ENCODE results near the gene POLE. TPM values are rescaled to one million over a fixed set of nuclear protein-coding genes. Genes with fewer than 3 reads are reported as not detected.
A peak's percentile ranks its signal among the peaks of the same experiment; 100 is the strongest.

Gene POLE
- 100 to 1,000 TPM; 112 to 114 TPM for total RNA-seq

- intact Hi-C loops (cut with micrococcal nuclease): loop anchor here (1.0 kb wide), 3 partner anchors 23 to 221 kb away; partner anchors contain the start of gene PGAM5
- peak; percentile 96 for DNase-seq
- Mint-ChIP-seq H3K4me1 (ENCODE audit: low read depth) (peaks cover 18% of the 10 kb centered on the region), H3K27ac (peak within 1 kb of the TSS; percentile 38), H3K9me3 (no peaks in the 10 kb centered on the region), H3K27me3 (no peaks in the 10 kb centered on the region), H3K36me3 (peaks cover 8% of the 10 kb centered on the region), H3K4me3 (peak within 1 kb of the TSS; percentile 77)
- CTCF ChIA-PET: no interaction called here
- POLR2A ChIA-PET: interaction anchor here (1.0 kb wide), 1 partner anchor 22 kb away, joined by 3 read pairs; no protein-coding TSS in a partner anchor
These were observed at the start of gene POLE, which contains the start of gene PXMP2 for GRCh38 chr12:132687211-132688164. Gene POLE, minus strand, starts transcription at chr12:132687342. Its CDS starts 27 bp downstream, at chr12:132687315. Gene PXMP2, plus strand, starts transcription at chr12:132687587. Its CDS starts 84 bp downstream, at chr12:132687671.

GRCh38 chr12:132736913-132737312, 49.8 kb upstream of the POLE start:
- Mint-ChIP-seq H3K4me3 (no peak overlapping the region), H3K36me3 (peaks cover 76% of the 10 kb centered on the region), H3K4me1 (ENCODE audit: low read depth) (no peaks in the 10 kb centered on the region), H3K27ac (no peak overlapping the region), H3K27me3 (no peaks in the 10 kb centered on the region), H3K9me3 (no peaks in the 10 kb centered on the region)
- ChIA-PET CTCF (no interaction called here), POLR2A (no interaction called here)
- DNase-seq: no peak
- intact Hi-C loops (cut with micrococcal nuclease): no loop called here

- Mint-ChIP-seq H3K27ac (no peak overlapping the region), H3K9me3 (no peaks in the 10 kb centered on the region), H3K36me3 (peaks cover 77% of the 10 kb centered on the region), H3K27me3 (no peaks in the 10 kb centered on the region), H3K4me3 (no peak overlapping the region), H3K4me1 (ENCODE audit: low read depth) (no peaks in the 10 kb centered on the region)
- intact Hi-C loops (cut with micrococcal nuclease): no loop called here
- CTCF ChIA-PET: no interaction called here
- no peak for DNase-seq
- POLR2A ChIA-PET: no interaction called here
These were observed 49.2 kb upstream of the POLE start for GRCh38 chr12:132736378-132736777.

- Mint-ChIP-seq H3K4me1 (ENCODE audit: low read depth) (no peaks in the 10 kb centered on the region), H3K27ac (no peak overlapping the region), H3K4me3 (no peak overlapping the region), H3K36me3 (peaks cover 75% of the 10 kb centered on the region), H3K9me3 (no peaks in the 10 kb centered on the region), H3K27me3 (no peaks in the 10 kb centered on the region)
- intact Hi-C loops (cut with micrococcal nuclease): no loop called here
- DNase-seq: no peak
- POLR2A ChIA-PET: interaction anchor here (1.1 kb wide), 1 partner anchor 24 kb away, joined by 3 read pairs; the partner anchor contains the start of gene PGAM5
- CTCF ChIA-PET: no interaction called here
These were observed 48.4 kb upstream of the POLE start for GRCh38 chr12:132735496-132735895.

- Mint-ChIP-seq H3K4me1 (ENCODE audit: low read depth) (no peaks in the 10 kb centered on the region), H3K36me3 (peaks cover 76% of the 10 kb centered on the region), H3K27me3 (no peaks in the 10 kb centered on the region), H3K27ac (no peak overlapping the region), H3K4me3 (no peak overlapping the region), H3K9me3 (no peaks in the 10 kb centered on the region)
- ChIA-PET CTCF (no interaction called here), POLR2A (interaction anchor here (1.1 to 1.3 kb wide), 2 partner anchors 10 to 23 kb away, joined by 3 read pairs; partner anchors contain the start of gene PGAM5)
- intact Hi-C loops (cut with micrococcal nuclease): no loop called here
- no peak for DNase-seq
These were observed 47.1 kb upstream of the POLE start for GRCh38 chr12:132734206-132734605.

GRCh38 chr12:132731574-132731973, 44.4 kb upstream of the POLE start:
- intact Hi-C loops (cut with micrococcal nuclease): no loop called here
- H3K36me3 Mint-ChIP-seq: peaks cover 82% of the 10 kb centered on the region
- H3K27me3 Mint-ChIP-seq: no peaks in the 10 kb centered on the region
- no peaks in the 10 kb centered on the region for H3K9me3 Mint-ChIP-seq
- CTCF ChIA-PET: no interaction called here
- no peak for DNase-seq
- no peak overlapping the region for H3K4me3 Mint-ChIP-seq
- POLR2A ChIA-PET: interaction anchor here (1.7 kb wide), 1 partner anchor 19 kb away, joined by 5 read pairs; no protein-coding TSS in a partner anchor
- H3K27ac Mint-ChIP-seq: no peak overlapping the region
- no peaks in the 10 kb centered on the region for H3K4me1 Mint-ChIP-seq (ENCODE audit: low read depth)

- no peak overlapping the region for H3K27ac Mint-ChIP-seq
- H3K4me3 Mint-ChIP-seq: no peak overlapping the region
- intact Hi-C loops (cut with micrococcal nuclease): no loop called here
- no peaks in the 10 kb centered on the region for H3K9me3 Mint-ChIP-seq
- H3K4me1 Mint-ChIP-seq (ENCODE audit: low read depth): no peaks in the 10 kb centered on the region
- ChIA-PET POLR2A (interaction anchor here (0.7 to 1.7 kb wide), 2 partner anchors 9 to 20 kb away, joined by 3 to 5 read pairs; no protein-coding TSS in a partner anchor), CTCF (interaction anchor here (0.6 to 1.1 kb wide), 2 partner anchors 17 to 44 kb away, joined by 3 read pairs; no protein-coding TSS in a partner anchor)
- peaks cover 83% of the 10 kb centered on the region for H3K36me3 Mint-ChIP-seq
- H3K27me3 Mint-ChIP-seq: no peaks in the 10 kb centered on the region
- no peak for DNase-seq
These were observed 43.2 kb upstream of the POLE start for GRCh38 chr12:132730353-132730752.

- DNase-seq: no peak
- intact Hi-C loops (cut with micrococcal nuclease): no loop called here
- H3K27me3 Mint-ChIP-seq: no peaks in the 10 kb centered on the region
- no peaks in the 10 kb centered on the region for H3K9me3 Mint-ChIP-seq
- CTCF ChIA-PET: interaction anchor here (1.1 kb wide), 1 partner anchor 17 kb away, joined by 3 read pairs; no protein-coding TSS in a partner anchor
- POLR2A ChIA-PET: no interaction called here
- no peaks in the 10 kb centered on the region for H3K4me1 Mint-ChIP-seq (ENCODE audit: low read depth)
- H3K4me3 Mint-ChIP-seq: no peak overlapping the region
- peak overlapping the region; percentile 57 for H3K27ac Mint-ChIP-seq
- peaks cover 82% of the 10 kb centered on the region for H3K36me3 Mint-ChIP-seq
These were observed 42.6 kb upstream of the POLE start for GRCh38 chr12:132729541-132730320.

- Mint-ChIP-seq H3K27ac (no peak overlapping the region), H3K27me3 (no peaks in the 10 kb centered on the region), H3K4me1 (ENCODE audit: low read depth) (no peaks in the 10 kb centered on the region), H3K4me3 (no peak overlapping the region), H3K36me3 (peaks cover 78% of the 10 kb centered on the region), H3K9me3 (no peaks in the 10 kb centered on the region)
- POLR2A ChIA-PET: no interaction called here
- CTCF ChIA-PET: no interaction called here
- no peak for DNase-seq
- intact Hi-C loops (cut with micrococcal nuclease): no loop called here
These were observed 41.4 kb upstream of the POLE start for GRCh38 chr12:132728502-132728901.

GRCh38 chr12:132727091-132727794, 40.1 kb upstream of the POLE start:
- CTCF ChIA-PET: no interaction called here
- H3K9me3 Mint-ChIP-seq: no peaks in the 10 kb centered on the region
- no peak overlapping the region for H3K27ac Mint-ChIP-seq
- DNase-seq: no peak
- H3K27me3 Mint-ChIP-seq: no peaks in the 10 kb centered on the region
- POLR2A ChIA-PET: interaction anchor here (0.5 kb wide), 1 partner anchor 113 kb away, joined by 5 read pairs; no protein-coding TSS in a partner anchor
- H3K4me3 Mint-ChIP-seq: no peak overlapping the region
- intact Hi-C loops (cut with micrococcal nuclease): no loop called here
- H3K36me3 Mint-ChIP-seq: peaks cover 72% of the 10 kb centered on the region
- H3K4me1 Mint-ChIP-seq (ENCODE audit: low read depth): no peaks in the 10 kb centered on the region

- Mint-ChIP-seq H3K27me3 (no peaks in the 10 kb centered on the region), H3K4me1 (ENCODE audit: low read depth) (no peaks in the 10 kb centered on the region), H3K4me3 (no peak overlapping the region), H3K27ac (no peak overlapping the region), H3K36me3 (peaks cover 70% of the 10 kb centered on the region), H3K9me3 (no peaks in the 10 kb centered on the region)
- no peak for DNase-seq
- intact Hi-C loops (cut with micrococcal nuclease): no loop called here
- ChIA-PET POLR2A (interaction anchor here (0.5 kb wide), 1 partner anchor 113 kb away, joined by 5 read pairs; no protein-coding TSS in a partner anchor), CTCF (no interaction called here)
These were observed 39.2 kb upstream of the POLE start for GRCh38 chr12:132726386-132726785.
